ENCODE results near the gene ASIC2.

- no peak for TF ChIP-seq CTCF (IDR thresholded peaks at IDR 0.05 in 8 of 11, conservative IDR thresholded peaks at IDR 0.05 in 3 of 11)
- TF ChIP-seq POLR2A (IDR thresholded peaks at IDR 0.05), result no peak
- TF ChIP-seq POLR2AphosphoS5 (IDR thresholded peaks at IDR 0.05), result no peak
Measured at GRCh38 chr17:33263396-33263795, 29.7 kb downstream of the ASIC2 start.
